HCT116 (cell line): ENCODE measurements around the gene SELENOM. TPM values are rescaled to one million over a fixed set of nuclear protein-coding genes. Genes with fewer than 3 reads are reported as not detected.

ENCODE experiments used
- ATAC-seq: fragments of 200-7000 bp; cut with Tn5 transposase; 2 replicates; pipeline ENCODE4 v1.9.1; 2020; ENCODE audit warnings: mild to moderate bottlenecking, moderate library complexity
- BruUV-seq: library from RNA; stranded (reverse); fragments of 400-500 nt; replicated peaks from 2 replicates; lab custom pipeline; 2021; lab: Mats Ljungman, UMichigan
- CTCF ChIA-PET: fragments of 300-600 bp; sonication (Branson Sonifier 250); formaldehyde crosslinking; loops from one replicate; lab custom pipeline; 2021; ENCODE audit warnings: antibody characterized with exemption; lab: Charles Lee
- POLR2A ChIA-PET: fragments of 300-600, 350-600 bp; sonication (Branson Sonifier 250); formaldehyde crosslinking; loops from one replicate; lab custom pipeline; 2021; ENCODE audit warnings: antibody characterized with exemption; lab: Charles Lee
- RAD21 ChIA-PET, 2 experiments: fragments of 300-600 bp; sonication (Branson Sonifier 250); formaldehyde crosslinking; loops; one replicate each; lab custom pipeline; 2023; ENCODE audit warnings: low total read pairs in 2 of 2; ENCODE audit not compliant: uncharacterized antibody in 2 of 2, unreplicated experiment in 2 of 2, low non-redundant PET in 1 of 2; lab: Charles Lee
- DNase-seq: peaks from one replicate; pipeline ENCODE4 v3.0.0-alpha.2; 2010; ENCODE audit warnings: low read depth, low spot score
- H2AFZ ChIP-seq: fragments of 200-600 bp; shearing (Covaris generic), sonication (generic); 2 replicates; pipeline ENCODE4 v1.6.1; 2017; ENCODE audit warnings: low read depth, mixed run types, mixed read lengths, antibody characterized with exemption, low read length; ENCODE audit not compliant: poor library complexity, severe bottlenecking
- H3K27ac ChIP-seq: 2 replicates; pipeline ENCODE4 v1.5.1; 2012; ENCODE audit warnings: low read depth, low read length
- H3K27me3 ChIP-seq: fragments of 200-600 bp; sonication (generic); 2 replicates; pipeline ENCODE4 v1.6.1; 2016; ENCODE audit warnings: mixed run types, low read length, mixed read lengths; ENCODE audit not compliant: insufficient read depth
- H3K36me3 ChIP-seq, 2 experiments: fragments of 200-500 bp in 1 of 2; fragments of 200-600 bp in 1 of 2; sonication (Bioruptor generic) in 1 of 2; sonication (generic) in 1 of 2; 2 replicates each; pipeline versions ENCODE4 v1.5.1 to v1.6.1; 2014 to 2016; ENCODE audit warnings: low read length in 2 of 2, inconsistent platforms in 1 of 2, mixed read lengths in 1 of 2, mixed run types in 1 of 2; ENCODE audit not compliant: insufficient read depth in 2 of 2, control insufficient read depth in 1 of 2
- H3K4me1 ChIP-seq, 2 experiments: fragments of 200-600 bp in 1 of 2; sonication (generic) in 1 of 2; 2 replicates each; pipeline versions ENCODE4 v1.5.1 to v1.6.1; 2012 to 2017; ENCODE audit warnings: low read length in 2 of 2, inconsistent platforms in 1 of 2, mild to moderate bottlenecking in 1 of 2, mixed read lengths in 1 of 2, mixed run types in 1 of 2, moderate library complexity in 1 of 2; ENCODE audit not compliant: insufficient read depth in 2 of 2, control insufficient read depth in 1 of 2
- H3K4me2 ChIP-seq: fragments of 200-600 bp; sonication (generic); 2 replicates; pipeline ENCODE4 v1.6.1; 2017; ENCODE audit warnings: mixed run types, low read length, mixed read lengths
- H3K4me3 ChIP-seq, 2 experiments: fragments of 200-600 bp in 1 of 2; sonication (generic) in 1 of 2; replicated peaks in 1 of 2; 2 replicates each; pipeline ENCODE4 v1.5.1; 2011 to 2016; ENCODE audit warnings: low read length in 2 of 2, control low read depth in 1 of 2, low read depth in 1 of 2, mild to moderate bottlenecking in 1 of 2, mixed read lengths in 1 of 2, mixed run types in 1 of 2
- H3K79me2 ChIP-seq: fragments of 200-600 bp; sonication (generic); 2 replicates; pipeline ENCODE4 v1.6.1; 2017; ENCODE audit warnings: mild to moderate bottlenecking, mixed run types, low read length, moderate library complexity, mixed read lengths; ENCODE audit not compliant: insufficient read depth
- H3K9ac ChIP-seq: fragments of 200-600 bp; sonication (generic); 2 replicates; pipeline ENCODE4 v1.6.1; 2016; ENCODE audit warnings: low read length, mixed read lengths
- H3K9me2 ChIP-seq: fragments of 200-600 bp; sonication (generic), shearing (Covaris generic); 2 replicates; pipeline ENCODE4 v1.6.1; 2017; ENCODE audit warnings: mixed run types, mild to moderate bottlenecking, moderate library complexity; ENCODE audit not compliant: insufficient read depth
- H3K9me3 ChIP-seq, 2 experiments: fragments of 200-500 bp in 1 of 2; fragments of 200-600 bp in 1 of 2; sonication (Bioruptor generic) in 1 of 2; sonication (generic) in 1 of 2; 2 replicates each; pipeline ENCODE4 v1.6.1; 2014 to 2017; ENCODE audit warnings: low read length in 2 of 2, mixed read lengths in 2 of 2, inconsistent platforms in 1 of 2, low read depth in 1 of 2, mild to moderate bottlenecking in 1 of 2, mixed run types in 1 of 2, moderate library complexity in 1 of 2; ENCODE audit not compliant: control insufficient read depth in 1 of 2, insufficient read depth in 1 of 2
- H4K20me1 ChIP-seq: fragments of 200-600 bp; sonication (generic), shearing (Covaris generic); 2 replicates; pipeline ENCODE4 v1.6.1; 2017; ENCODE audit warnings: mixed run types, mild to moderate bottlenecking, moderate library complexity; ENCODE audit not compliant: insufficient read depth
- CBX3 ChIP-seq: IDR thresholded peaks from 2 replicates; pipeline ENCODE4 v1.6.1; 2012; ENCODE audit warnings: low read depth
- CEBPB ChIP-seq: IDR thresholded peaks from 2 replicates; pipeline ENCODE4 v1.6.1; 2012; ENCODE audit warnings: low read depth
- EGR1 ChIP-seq: IDR thresholded peaks from 2 replicates; pipeline ENCODE4 v1.6.1; 2012; ENCODE audit warnings: low read depth
- FOSL1 ChIP-seq: IDR thresholded peaks from 2 replicates; pipeline ENCODE4 v1.6.1; 2012; ENCODE audit warnings: low read depth
- JUND ChIP-seq: IDR thresholded peaks from 2 replicates; pipeline ENCODE4 v1.6.1; 2012
- POLR2A ChIP-seq: IDR thresholded peaks from 2 replicates; pipeline ENCODE4 v1.7.0; 2011; ENCODE audit warnings: borderline replicate concordance; ENCODE audit not compliant: insufficient read depth, insufficient read length; ENCODE audit errors: extremely low read depth
- RAD21 ChIP-seq: IDR thresholded peaks from 2 replicates; pipeline ENCODE4 v1.6.1; 2012; ENCODE audit warnings: low read depth, mild to moderate bottlenecking
- SIN3A ChIP-seq: IDR thresholded peaks from 2 replicates; pipeline ENCODE4 v1.6.1; 2012; ENCODE audit warnings: low read depth
- SP1 ChIP-seq: IDR thresholded peaks from 2 replicates; pipeline ENCODE4 v1.6.1; 2012; ENCODE audit warnings: low read depth
- ZNF274 ChIP-seq: fragments of 200-500 bp; sonication (Bioruptor generic); IDR thresholded peaks from 2 replicates; pipeline ENCODE4 v1.6.1; 2014; ENCODE audit warnings: mild to moderate bottlenecking, low read depth, low read length, inconsistent platforms
- intact Hi-C: fragments of 100-400 bp; cut with micrococcal nuclease; formaldehyde crosslinking; loops from 2 replicates; pipeline ENCODE4 v1.10.0; 2022
- total RNA-seq: library from RNA; stranded (reverse); gene quantifications from one replicate; pipeline ENCODE4 v1.2.1, GENCODE V29; 2021; ENCODE audit not compliant: unreplicated experiment
- TF ChIP-seq, protein P1 (sequence below), 3 experiments: fragments of 200-600 bp in 1 of 3; sonication (generic) in 1 of 3; IDR thresholded peaks in 2 of 3; conservative IDR thresholded peaks in 1 of 3; 2 replicates each; pipeline ENCODE4 v1.5.1; 2012 to 2017; ENCODE audit warnings: low read depth in 2 of 3, low read length in 2 of 3, antibody characterized with exemption in 1 of 3, borderline replicate concordance in 1 of 3, control low read depth in 1 of 3, mild to moderate bottlenecking in 1 of 3, mixed read lengths in 1 of 3, mixed run types in 1 of 3, moderate library complexity in 1 of 3; ENCODE audit not compliant: insufficient read depth in 1 of 3
- TF ChIP-seq, protein P2 (sequence below): IDR thresholded peaks from 2 replicates; pipeline ENCODE4 v1.6.1; 2012
- TF ChIP-seq, protein P3 (sequence below): IDR thresholded peaks from 2 replicates; pipeline ENCODE4 v1.6.1; 2012; ENCODE audit warnings: low read depth

SELENOM gene
- total RNA-seq, 1 experiment from 2014 or later, result 65.6 TPM

DNA sequence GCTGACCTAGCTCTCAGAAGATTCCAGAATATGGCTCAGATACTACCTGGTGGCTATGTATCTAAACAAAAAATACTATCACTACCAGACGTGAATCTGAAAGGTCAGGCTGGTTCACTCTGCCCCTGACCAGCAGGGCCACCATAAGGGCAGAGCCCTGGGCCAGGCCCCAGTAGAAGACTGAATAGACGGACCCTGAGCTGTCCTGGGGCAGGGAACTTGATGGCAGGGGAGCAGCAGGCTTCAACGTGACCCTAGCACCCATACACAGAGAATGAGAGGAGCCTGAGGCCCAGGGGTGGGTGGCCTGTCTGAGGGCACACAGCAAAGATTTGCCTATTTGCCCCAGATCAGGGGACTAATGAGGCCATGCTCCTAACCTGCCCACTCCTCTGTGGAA is 46.0 kb upstream of the SELENOM start:
- intact Hi-C loops, result no loop called here
- CTCF ChIA-PET, result interaction anchor here (0.9 kb wide), 1 partner anchor 46 kb away, joined by 4 read pairs; the partner anchor contains the start of gene SELENOM
- no TSS peak for BruUV-seq

More for the DNA sequence above, 46.0 kb upstream of the SELENOM start:
- H2AFZ ChIP-seq, result no peak overlapping the region
- no peak for ATAC-seq
- H3K9me2 ChIP-seq, result no peaks in the 10 kb centered on the region
- H3K4me1 ChIP-seq, result peaks cover 0 to 7% of the 10 kb centered on the region in 2 experiments; a peak in 1 of 4 replicates
- no peak overlapping the region for H3K9ac ChIP-seq
- no peak overlapping the region for H3K4me3 ChIP-seq
- H4K20me1 ChIP-seq, result no peaks in the 10 kb centered on the region
- TF ChIP-seq, protein P1, sequence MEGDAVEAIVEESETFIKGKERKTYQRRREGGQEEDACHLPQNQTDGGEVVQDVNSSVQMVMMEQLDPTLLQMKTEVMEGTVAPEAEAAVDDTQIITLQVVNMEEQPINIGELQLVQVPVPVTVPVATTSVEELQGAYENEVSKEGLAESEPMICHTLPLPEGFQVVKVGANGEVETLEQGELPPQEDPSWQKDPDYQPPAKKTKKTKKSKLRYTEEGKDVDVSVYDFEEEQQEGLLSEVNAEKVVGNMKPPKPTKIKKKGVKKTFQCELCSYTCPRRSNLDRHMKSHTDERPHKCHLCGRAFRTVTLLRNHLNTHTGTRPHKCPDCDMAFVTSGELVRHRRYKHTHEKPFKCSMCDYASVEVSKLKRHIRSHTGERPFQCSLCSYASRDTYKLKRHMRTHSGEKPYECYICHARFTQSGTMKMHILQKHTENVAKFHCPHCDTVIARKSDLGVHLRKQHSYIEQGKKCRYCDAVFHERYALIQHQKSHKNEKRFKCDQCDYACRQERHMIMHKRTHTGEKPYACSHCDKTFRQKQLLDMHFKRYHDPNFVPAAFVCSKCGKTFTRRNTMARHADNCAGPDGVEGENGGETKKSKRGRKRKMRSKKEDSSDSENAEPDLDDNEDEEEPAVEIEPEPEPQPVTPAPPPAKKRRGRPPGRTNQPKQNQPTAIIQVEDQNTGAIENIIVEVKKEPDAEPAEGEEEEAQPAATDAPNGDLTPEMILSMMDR (IDR thresholded peaks at IDR 0.05 in 2 of 3, conservative IDR thresholded peaks at IDR 0.05 in 1 of 3; ENCODE audit: borderline replicate concordance in 1 of 3, insufficient read depth in 1 of 3, low read depth in 2 of 3, low read length in 2 of 3), result no peak
- TF ChIP-seq, protein P2, sequence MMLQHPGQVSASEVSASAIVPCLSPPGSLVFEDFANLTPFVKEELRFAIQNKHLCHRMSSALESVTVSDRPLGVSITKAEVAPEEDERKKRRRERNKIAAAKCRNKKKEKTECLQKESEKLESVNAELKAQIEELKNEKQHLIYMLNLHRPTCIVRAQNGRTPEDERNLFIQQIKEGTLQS, result no peak
- TF ChIP-seq CEBPB (no peak), FOSL1 (no peak), RAD21 (no peak), ZNF274 (no peak), SP1 (no peak), EGR1 (no peak), CBX3 (no peak), POLR2A (no peak), SIN3A (no peak), JUND (no peak)
- TF ChIP-seq, protein P3, sequence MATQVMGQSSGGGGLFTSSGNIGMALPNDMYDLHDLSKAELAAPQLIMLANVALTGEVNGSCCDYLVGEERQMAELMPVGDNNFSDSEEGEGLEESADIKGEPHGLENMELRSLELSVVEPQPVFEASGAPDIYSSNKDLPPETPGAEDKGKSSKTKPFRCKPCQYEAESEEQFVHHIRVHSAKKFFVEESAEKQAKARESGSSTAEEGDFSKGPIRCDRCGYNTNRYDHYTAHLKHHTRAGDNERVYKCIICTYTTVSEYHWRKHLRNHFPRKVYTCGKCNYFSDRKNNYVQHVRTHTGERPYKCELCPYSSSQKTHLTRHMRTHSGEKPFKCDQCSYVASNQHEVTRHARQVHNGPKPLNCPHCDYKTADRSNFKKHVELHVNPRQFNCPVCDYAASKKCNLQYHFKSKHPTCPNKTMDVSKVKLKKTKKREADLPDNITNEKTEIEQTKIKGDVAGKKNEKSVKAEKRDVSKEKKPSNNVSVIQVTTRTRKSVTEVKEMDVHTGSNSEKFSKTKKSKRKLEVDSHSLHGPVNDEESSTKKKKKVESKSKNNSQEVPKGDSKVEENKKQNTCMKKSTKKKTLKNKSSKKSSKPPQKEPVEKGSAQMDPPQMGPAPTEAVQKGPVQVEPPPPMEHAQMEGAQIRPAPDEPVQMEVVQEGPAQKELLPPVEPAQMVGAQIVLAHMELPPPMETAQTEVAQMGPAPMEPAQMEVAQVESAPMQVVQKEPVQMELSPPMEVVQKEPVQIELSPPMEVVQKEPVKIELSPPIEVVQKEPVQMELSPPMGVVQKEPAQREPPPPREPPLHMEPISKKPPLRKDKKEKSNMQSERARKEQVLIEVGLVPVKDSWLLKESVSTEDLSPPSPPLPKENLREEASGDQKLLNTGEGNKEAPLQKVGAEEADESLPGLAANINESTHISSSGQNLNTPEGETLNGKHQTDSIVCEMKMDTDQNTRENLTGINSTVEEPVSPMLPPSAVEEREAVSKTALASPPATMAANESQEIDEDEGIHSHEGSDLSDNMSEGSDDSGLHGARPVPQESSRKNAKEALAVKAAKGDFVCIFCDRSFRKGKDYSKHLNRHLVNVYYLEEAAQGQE, result no peak
- TF ChIP-seq, all 23 proteins: peak for 0
- Histone ChIP-seq H3K27me3 (no peaks in the 10 kb centered on the region), H3K9me3 (no peaks in the 10 kb centered on the region), H3K4me2 (no peak overlapping the region), H3K36me3 (no peaks in the 10 kb centered on the region), H3K27ac (no peak overlapping the region), H3K79me2 (no peaks in the 10 kb centered on the region)
- RAD21 ChIA-PET, result no interaction called here
- POLR2A ChIA-PET, result no interaction called here
- no peak for DNase-seq
